ENCODE measurements around the gene PDPR.
"Not testable (repeated sequence)": the region's sequence is repeated elsewhere in the genome, so short reads cannot be mapped to it uniquely, and the experiment has no call there.

The PDPR gene
- long read RNA-seq, partial matches to known transcripts = 1 of 33 reads
- long read RNA-seq, other reads (novel, unspliced or antisense) = 32 of 33 reads

GRCh38 chr16:70113982-70114826, at the start of gene PDPR:
Gene PDPR (plus strand): TSS chr16:70114332. CDS start chr16:70120493, 6,161 bp downstream.
- not testable (repeated sequence) for H3K27me3 ChIP-seq (ENCODE audit: insufficient read depth, poor library complexity, severe bottlenecking)
- Histone ChIP-seq H3K27ac (replicated peaks) (peak within 1 kb of the TSS; percentile 82), H3K4me3 (replicated peaks; ENCODE audit: insufficient read depth, low read length) (peak within 1 kb of the TSS; percentile 75)
- DNase-seq (ENCODE audit: low read depth in 1 of 2, low spot score in 1 of 2) = peak; percentile 90 to 94

GRCh38 chr16:70064841-70065370, 49.2 kb upstream of the PDPR start:
- not testable (repeated sequence) for H3K27me3 ChIP-seq (ENCODE audit: insufficient read depth, poor library complexity, severe bottlenecking); H3K27ac ChIP-seq (replicated peaks)
- peak overlapping the region; percentile 63 for H3K4me3 ChIP-seq (replicated peaks; ENCODE audit: insufficient read depth, low read length)
- peak in 1 of 2 experiments; percentile 11 for DNase-seq (ENCODE audit: low read depth in 1 of 2, low spot score in 1 of 2)

GRCh38 chr16:70065376-70065745, 48.8 kb upstream of the PDPR start:
- Histone ChIP-seq H3K27ac (replicated peaks) (peak overlapping the region; percentile 76; the same call in 1 of the 2 replicates), H3K4me3 (replicated peaks; ENCODE audit: insufficient read depth, low read length) (peak overlapping the region; percentile 63)
- not testable (repeated sequence) for DNase-seq (ENCODE audit: low read depth in 1 of 2, low spot score in 1 of 2); H3K27me3 ChIP-seq (ENCODE audit: insufficient read depth, poor library complexity, severe bottlenecking)

- not testable (repeated sequence) for H3K27me3 ChIP-seq (ENCODE audit: insufficient read depth, poor library complexity, severe bottlenecking)
- peak overlapping the region; percentile 63 for H3K4me3 ChIP-seq (replicated peaks; ENCODE audit: insufficient read depth, low read length)
- H3K27ac ChIP-seq (replicated peaks) = peak overlapping the region; percentile 76
- DNase-seq (ENCODE audit: low read depth in 1 of 2, low spot score in 1 of 2) = peak; percentile 73 to 88
Observed at GRCh38 chr16:70065746-70066658, 48.1 kb upstream of the PDPR start.

GRCh38 chr16:70066751-70067150, 47.4 kb upstream of the PDPR start:
- H3K4me3 ChIP-seq (replicated peaks; ENCODE audit: insufficient read depth, low read length) = peak overlapping the region; percentile 63; the same call in 1 of the 2 replicates
- not testable (repeated sequence) for H3K27ac ChIP-seq (replicated peaks); H3K27me3 ChIP-seq (ENCODE audit: insufficient read depth, poor library complexity, severe bottlenecking)
- peak in 1 of 2 experiments; percentile 32 for DNase-seq (ENCODE audit: low read depth in 1 of 2, low spot score in 1 of 2)

DNA sequence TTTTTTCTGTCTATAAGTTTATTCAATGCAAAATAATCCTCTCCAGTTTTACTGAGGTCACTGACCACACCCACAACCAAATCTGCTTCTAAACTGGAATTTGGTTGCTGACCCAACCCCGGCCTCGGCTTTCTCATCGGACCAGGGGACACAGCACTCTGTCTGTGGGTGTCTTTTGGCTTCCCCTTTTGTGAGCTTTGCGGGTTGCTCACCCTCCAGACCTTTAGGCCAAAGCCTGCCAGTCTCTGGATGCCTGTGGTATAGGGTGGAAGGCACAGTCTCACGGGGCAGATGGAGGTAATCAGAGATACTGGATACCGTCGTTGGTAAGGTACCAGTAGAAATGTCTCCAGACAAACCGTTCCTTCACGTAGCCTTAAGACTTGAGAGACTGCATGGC, 35.1 kb upstream of the PDPR start:
- H3K4me3 ChIP-seq (replicated peaks; ENCODE audit: insufficient read depth, low read length); H3K27ac ChIP-seq (replicated peaks); H3K27me3 ChIP-seq (ENCODE audit: insufficient read depth, poor library complexity, severe bottlenecking): not testable (repeated sequence)
- DNase-seq (ENCODE audit: low read depth in 1 of 2, low spot score in 1 of 2) = peak in 1 of 2 experiments; percentile 11

- H3K27me3 ChIP-seq (ENCODE audit: insufficient read depth, poor library complexity, severe bottlenecking); H3K27ac ChIP-seq (replicated peaks); DNase-seq (ENCODE audit: low read depth in 1 of 2, low spot score in 1 of 2); H3K4me3 ChIP-seq (replicated peaks; ENCODE audit: insufficient read depth, low read length): not testable (repeated sequence)
Observed at GRCh38 chr16:70081219-70081618, 32.9 kb upstream of the PDPR start.

DNA sequence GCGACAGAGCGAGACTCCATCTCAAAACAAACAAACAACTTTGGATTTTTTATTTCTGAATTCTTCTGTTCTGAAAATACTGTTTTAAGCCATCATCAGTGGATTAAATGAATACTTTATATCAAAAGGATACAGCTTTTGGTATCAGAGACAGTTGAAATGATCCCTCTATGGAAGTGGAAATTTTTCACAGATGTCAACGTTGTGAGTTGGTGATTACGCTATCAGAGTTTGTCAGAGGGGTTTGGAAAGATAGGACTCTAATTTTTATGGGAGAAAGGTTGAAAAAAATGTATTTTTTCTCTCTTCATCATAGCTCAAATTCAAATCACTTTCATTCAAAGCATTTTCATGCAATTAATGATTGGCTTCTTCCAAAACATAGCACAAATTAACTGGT, 30.2 kb upstream of the PDPR start:
- H3K27ac ChIP-seq (replicated peaks); DNase-seq (ENCODE audit: low read depth in 1 of 2, low spot score in 1 of 2); H3K27me3 ChIP-seq (ENCODE audit: insufficient read depth, poor library complexity, severe bottlenecking); H3K4me3 ChIP-seq (replicated peaks; ENCODE audit: insufficient read depth, low read length): not testable (repeated sequence)

DNA sequence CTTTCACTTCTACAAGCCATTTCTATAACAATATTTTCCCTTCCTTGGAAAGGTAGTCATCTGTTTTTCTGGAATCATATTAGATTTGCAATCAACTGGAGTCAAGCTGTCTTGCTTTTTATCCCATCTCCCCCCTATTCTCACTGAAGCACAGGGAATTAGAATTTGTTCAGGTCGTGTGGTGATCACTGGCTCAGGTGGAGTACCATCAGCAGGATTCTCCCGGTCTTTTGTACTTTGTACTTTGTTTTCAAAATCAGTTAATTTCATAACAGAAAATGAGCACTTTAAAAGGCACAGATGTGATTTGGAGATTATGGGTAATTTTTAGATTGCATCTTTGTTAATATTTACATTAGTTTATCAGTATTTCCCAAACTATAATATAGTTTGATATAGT, 26.0 kb upstream of the PDPR start:
- not testable (repeated sequence) for H3K27me3 ChIP-seq (ENCODE audit: insufficient read depth, poor library complexity, severe bottlenecking); H3K4me3 ChIP-seq (replicated peaks; ENCODE audit: insufficient read depth, low read length); H3K27ac ChIP-seq (replicated peaks); DNase-seq (ENCODE audit: low read depth in 1 of 2, low spot score in 1 of 2)

- H3K4me3 ChIP-seq (replicated peaks; ENCODE audit: insufficient read depth, low read length); H3K27me3 ChIP-seq (ENCODE audit: insufficient read depth, poor library complexity, severe bottlenecking); DNase-seq (ENCODE audit: low read depth in 1 of 2, low spot score in 1 of 2); H3K27ac ChIP-seq (replicated peaks): not testable (repeated sequence)
Observed at GRCh38 chr16:70088877-70089276, 25.3 kb upstream of the PDPR start.

Measured in HL-60 (cell line).